Osteocyte (in vitro differentiated cells): ENCODE measurements around the gene EFCAB8. TPM values are rescaled to one million over a fixed set of nuclear protein-coding genes. Genes with fewer than 3 reads are reported as not detected.

Experiments
- DNase-seq: peaks from one replicate; pipeline ENCODE4 v3.0.0; 2021; ENCODE audit warnings: mixed read lengths; ENCODE audit not compliant: unreplicated experiment; ENCODE audit errors: extremely low spot score
- H3K27ac Mint-ChIP-seq: one replicate; pipeline ENCODE4 v1.8.0; 2021; ENCODE audit warnings: mild to moderate bottlenecking, mixed read lengths; ENCODE audit not compliant: unreplicated experiment
- H3K27me3 Mint-ChIP-seq: one replicate; pipeline ENCODE4 v1.8.0; 2021; ENCODE audit warnings: mixed read lengths; ENCODE audit not compliant: unreplicated experiment
- H3K36me3 Mint-ChIP-seq: one replicate; pipeline ENCODE4 v1.8.0; 2021; ENCODE audit warnings: mixed read lengths; ENCODE audit not compliant: unreplicated experiment
- H3K4me1 Mint-ChIP-seq: one replicate; pipeline ENCODE4 v1.8.0; 2021; ENCODE audit warnings: mixed read lengths; ENCODE audit not compliant: unreplicated experiment
- H3K4me3 Mint-ChIP-seq: one replicate; pipeline ENCODE4 v1.8.0; 2021; ENCODE audit warnings: mild to moderate bottlenecking, moderate library complexity, mixed read lengths; ENCODE audit not compliant: unreplicated experiment
- H3K9me3 Mint-ChIP-seq: one replicate; pipeline ENCODE4 v1.8.0; 2021; ENCODE audit warnings: mixed read lengths; ENCODE audit not compliant: unreplicated experiment
- CTCF ChIP-seq: fragments of 200-600 bp; sonication (generic); IDR thresholded peaks from 2 replicates; pipeline ENCODE4 v1.5.0; 2021; ENCODE audit warnings: antibody characterized with exemption, mild to moderate bottlenecking, moderate library complexity
- total RNA-seq: library from RNA; stranded (reverse); gene quantifications from 2 replicates; pipeline ENCODE4 v1.2.1, GENCODE V29; 2021

EFCAB8 gene
- total RNA-seq, 1 donor from 2014 or later, result 0.64 TPM

DNA sequence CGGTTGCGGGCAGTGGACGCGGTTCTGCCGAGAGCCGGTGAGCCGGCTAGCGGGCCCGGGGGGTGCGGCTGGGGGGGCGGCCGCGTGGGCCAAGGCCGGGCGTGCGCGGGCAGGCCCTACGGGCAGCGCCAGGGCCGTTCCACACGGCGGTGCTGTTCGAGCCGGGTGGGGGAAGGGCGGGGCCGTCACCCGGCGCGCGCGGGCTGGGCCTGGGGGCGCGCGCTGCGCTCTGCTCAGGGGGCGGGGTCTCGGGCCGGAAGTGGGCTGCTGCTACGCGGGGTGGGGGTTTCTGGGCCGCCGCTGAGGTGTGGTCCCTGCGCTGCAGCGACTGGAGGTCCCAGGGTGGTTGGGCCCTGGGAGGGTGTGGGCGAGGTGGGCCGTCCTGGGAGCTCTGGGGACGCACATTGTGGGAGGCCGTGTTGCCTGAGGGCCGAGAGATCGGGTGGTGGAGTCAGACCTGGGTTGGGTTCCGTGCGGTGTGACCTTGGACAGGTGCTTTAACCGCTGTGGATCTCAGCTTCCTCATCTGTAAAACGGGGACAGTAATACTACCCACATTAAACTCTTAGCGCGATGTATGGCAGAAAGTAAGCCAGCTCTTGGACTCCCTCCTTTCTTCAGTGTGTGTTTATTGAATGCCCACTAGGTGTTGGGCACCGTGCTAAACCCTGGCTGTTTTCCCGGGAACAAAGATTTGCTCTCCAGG is 38.6 kb upstream of the EFCAB8 start:
- Mint-ChIP-seq H3K27ac (peak overlapping the region; percentile 92), H3K9me3 (no peaks in the 10 kb centered on the region), H3K27me3 (no peaks in the 10 kb centered on the region), H3K36me3 (no peaks in the 10 kb centered on the region), H3K4me1 (peaks cover 38% of the 10 kb centered on the region), H3K4me3 (peak overlapping the region; percentile 89)
- DNase-seq, result peak; percentile 93
- no peak for TF ChIP-seq CTCF

- no peaks in the 10 kb centered on the region for H3K9me3 Mint-ChIP-seq
- no peaks in the 10 kb centered on the region for H3K36me3 Mint-ChIP-seq
- peak overlapping the region; percentile 89 for H3K4me3 Mint-ChIP-seq
- H3K4me1 Mint-ChIP-seq, result peaks cover 40% of the 10 kb centered on the region
- peak overlapping the region; percentile 92 for H3K27ac Mint-ChIP-seq
- H3K27me3 Mint-ChIP-seq, result no peaks in the 10 kb centered on the region
- no peak for TF ChIP-seq CTCF
- DNase-seq, result no peak
Measured at GRCh38 chr20:32820698-32821377, 37.9 kb upstream of the EFCAB8 start.

DNA sequence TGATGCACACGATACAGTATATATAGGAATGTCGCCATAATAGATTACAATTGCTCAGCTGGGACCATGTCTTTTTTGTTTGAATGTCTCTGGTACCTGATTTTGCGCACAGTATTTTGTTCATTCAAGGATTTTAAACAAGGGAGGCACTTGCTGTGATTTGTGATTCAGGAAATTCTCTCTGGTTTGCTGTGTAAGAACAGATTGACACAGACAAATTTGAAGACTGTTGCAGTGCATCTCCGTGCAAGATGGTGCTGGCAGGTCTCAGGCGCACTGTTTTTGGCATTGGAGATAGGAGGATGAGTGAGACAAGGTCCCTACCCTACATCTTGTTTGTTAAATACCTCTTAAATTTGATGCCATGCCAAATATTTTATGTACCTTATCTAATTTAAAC is 36.5 kb upstream of the EFCAB8 start:
- no peak overlapping the region for H3K27ac Mint-ChIP-seq
- H3K36me3 Mint-ChIP-seq, result peaks cover 5% of the 10 kb centered on the region
- H3K9me3 Mint-ChIP-seq, result no peaks in the 10 kb centered on the region
- no peak for DNase-seq
- H3K27me3 Mint-ChIP-seq, result no peaks in the 10 kb centered on the region
- H3K4me1 Mint-ChIP-seq, result peaks cover 40% of the 10 kb centered on the region
- TF ChIP-seq CTCF, result no peak
- H3K4me3 Mint-ChIP-seq, result no peak overlapping the region

DNA sequence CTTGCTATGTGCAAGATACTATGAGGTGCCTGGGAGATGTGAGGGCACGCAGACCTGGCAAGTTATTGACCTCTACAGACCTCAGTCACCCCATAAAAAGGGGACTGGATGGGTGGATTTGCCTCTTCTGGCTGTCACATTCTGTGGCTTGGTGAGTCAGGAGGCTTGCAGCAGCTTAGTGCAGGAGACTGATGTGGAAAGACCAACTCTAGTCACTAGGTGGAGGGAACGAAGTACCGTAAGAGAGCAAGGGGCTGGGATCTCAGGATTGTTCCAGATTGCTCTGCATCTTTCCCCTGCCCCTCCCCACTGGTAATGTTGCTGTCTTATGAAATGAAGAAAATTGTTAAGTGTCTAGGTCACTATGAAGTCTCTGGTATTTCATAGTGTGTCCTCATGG is 35.6 kb upstream of the EFCAB8 start:
- Mint-ChIP-seq H3K4me3 (no peak overlapping the region), H3K9me3 (no peaks in the 10 kb centered on the region), H3K36me3 (peaks cover 10% of the 10 kb centered on the region), H3K27ac (peak overlapping the region; percentile 73), H3K27me3 (no peaks in the 10 kb centered on the region), H3K4me1 (peaks cover 43% of the 10 kb centered on the region)
- TF ChIP-seq CTCF, result no peak
- no peak for DNase-seq

DNA sequence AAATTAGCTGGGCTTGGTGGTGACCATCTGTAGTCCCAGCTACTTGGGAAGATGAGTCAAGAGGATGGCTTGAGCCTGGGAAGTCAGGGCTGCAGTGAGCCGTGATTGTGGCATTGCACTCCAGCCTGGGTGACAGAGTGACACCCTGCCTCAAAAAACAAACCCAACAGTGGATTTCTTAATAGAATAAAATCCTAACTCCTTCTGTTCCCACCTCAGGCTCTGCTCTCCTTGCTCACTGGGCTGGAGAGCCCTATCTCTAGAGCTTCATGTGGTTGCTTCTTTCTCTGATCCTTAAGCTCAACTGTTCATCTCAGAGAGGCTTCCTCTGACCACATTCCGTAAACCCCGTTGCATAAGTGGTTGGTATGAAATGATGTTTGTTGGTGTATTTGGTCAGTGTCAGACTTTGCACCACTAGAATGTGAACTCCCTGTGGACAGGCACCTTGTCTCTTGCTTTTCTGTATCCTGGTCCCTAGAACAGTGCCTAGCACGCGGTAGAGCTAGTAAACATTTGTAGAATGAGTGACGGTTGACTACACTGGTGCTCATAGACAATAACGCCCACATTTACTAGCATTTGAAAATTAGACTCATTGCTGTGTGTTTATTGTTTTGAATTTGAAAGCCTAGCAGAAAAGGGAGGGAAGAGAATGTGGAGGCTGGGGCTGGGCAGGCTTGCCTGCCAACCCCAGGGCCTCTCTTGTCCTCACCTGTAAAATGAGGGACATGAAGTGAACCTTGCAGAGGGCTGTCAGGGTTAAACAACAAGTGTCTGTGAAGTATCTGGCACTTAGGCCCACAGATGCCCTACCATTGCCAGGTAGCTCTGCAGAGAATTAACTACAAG is 34.8 kb upstream of the EFCAB8 start:
- Mint-ChIP-seq H3K9me3 (no peaks in the 10 kb centered on the region), H3K4me3 (no peak overlapping the region), H3K36me3 (peaks cover 16% of the 10 kb centered on the region), H3K27me3 (no peaks in the 10 kb centered on the region), H3K4me1 (peaks cover 44% of the 10 kb centered on the region), H3K27ac (peak overlapping the region; percentile 73)
- DNase-seq, result no peak
- no peak for TF ChIP-seq CTCF
